Measurements from ENCODE around the gene GPR180.

- TF ChIP-seq CTCF (conservative IDR thresholded peaks at IDR 0.05; ENCODE audit: low read depth, low read length) (no peak), EZH2 (IDR thresholded peaks at IDR 0.05; ENCODE audit: borderline replicate concordance, low read depth, low read length, poor library complexity, severe bottlenecking) (no peak)
Observed at GRCh38 chr13:94599877-94600276, 1.8 kb upstream of the GPR180 start.

All from A673 (cell line).